ENCODE data around the gene MYO1B. TPM values are rescaled to one million over a fixed set of nuclear protein-coding genes. Genes with fewer than 3 reads are reported as not detected.

Gene MYO1B
- total and polyA plus RNA-seq, 2 experiments from 2014 or later = 26.4 to 70.6 TPM

GRCh38 chr2:191365089-191365488 is 119.9 kb downstream of the MYO1B start (continued):
- no peak for TF ChIP-seq ZNF462 (CRISPR knock-in tag; IDR thresholded peaks at IDR 0.05)
- TF ChIP-seq POLR2AphosphoS5 (IDR thresholded peaks at IDR 0.05; ENCODE audit: low read depth) = no peak
- TF ChIP-seq REST (IDR thresholded peaks at IDR 0.05; ENCODE audit: unreplicated experiment) = no peak
- TF ChIP-seq ZNF331 (CRISPR knock-in tag; IDR thresholded peaks at IDR 0.05; ENCODE audit: low read depth) = no peak
- TF ChIP-seq STAT1 (IDR thresholded peaks at IDR 0.05; ENCODE audit: unreplicated experiment) = no peak
- TF ChIP-seq ZNF114 (CRISPR knock-in tag; IDR thresholded peaks at IDR 0.05) = no peak

GRCh38 chr2:191366199-191366598 is 121.0 kb downstream of the MYO1B start:
- H3K36me3 Mint-ChIP-seq (ENCODE audit: low read depth) = peaks cover 31% of the 10 kb centered on the region
- H3K4me2 ChIP-seq = no peak overlapping the region
- peaks cover 7% of the 10 kb centered on the region; the same call in 1 of the 2 replicates for H3K36me3 ChIP-seq (ENCODE audit: insufficient read depth)
- H3K27me3 Mint-ChIP-seq (ENCODE audit: insufficient read depth, low read depth, poor library complexity) = peaks cover 1% of the 10 kb centered on the region
- no peak overlapping the region for H2AFZ ChIP-seq
- ATAC-seq (no peak), DNase-seq (ENCODE audit: low spot score) (no peak)
- no peaks in the 10 kb centered on the region for H3K79me2 ChIP-seq (replicated peaks; ENCODE audit: insufficient read depth)
- no peaks in the 10 kb centered on the region for H3K4me1 ChIP-seq (ENCODE audit: insufficient read depth)
- H3F3A ChIP-seq (replicated peaks; ENCODE audit: low read depth) = no peaks in the 10 kb centered on the region
- H3K27ac Mint-ChIP-seq = no peak overlapping the region
- H4K20me1 ChIP-seq (replicated peaks; ENCODE audit: insufficient read depth) = no peaks in the 10 kb centered on the region
- no peaks in the 10 kb centered on the region for H3K9me2 ChIP-seq (ENCODE audit: insufficient read depth)
- H3K27ac ChIP-seq (ENCODE audit: low read depth) = no peak overlapping the region; the same call in 1 of the 2 replicates
- no peak overlapping the region for H3K4me3 ChIP-seq
- peaks cover 9% of the 10 kb centered on the region; the same call in 2 of the 3 replicates for H3K4me1 Mint-ChIP-seq
- no peaks in the 10 kb centered on the region for H3K27me3 ChIP-seq (ENCODE audit: insufficient read depth)
- H3K4me3 Mint-ChIP-seq = no peak overlapping the region
- H3K9me3 Mint-ChIP-seq = no peaks in the 10 kb centered on the region
- TF ChIP-seq REST (IDR thresholded peaks at IDR 0.05; ENCODE audit: unreplicated experiment) (no peak), STAT1 (IDR thresholded peaks at IDR 0.05; ENCODE audit: unreplicated experiment) (no peak), POLR2AphosphoS5 (IDR thresholded peaks at IDR 0.05; ENCODE audit: low read depth) (no peak), EZH2 (IDR thresholded peaks at IDR 0.05; ENCODE audit: low read depth, unreplicated experiment) (no peak), EZH2phosphoT487 (IDR thresholded peaks at IDR 0.05; ENCODE audit: unreplicated experiment) (no peak), CTCF (conservative IDR thresholded peaks at IDR 0.05; ENCODE audit: low read depth in 2 of 2) (no peak), NANOG (IDR thresholded peaks at IDR 0.05; ENCODE audit: borderline replicate concordance) (no peak)
